HepG2 (cell line): ENCODE data around the gene TBX19. TPM values are rescaled to one million over a fixed set of nuclear protein-coding genes. Genes with fewer than 3 reads are reported as not detected.

Experiments
- ATAC-seq: fragments of 200-7000 bp; cut with Tn5 transposase; 3 replicates; pipeline ENCODE4 v1.9.1; 2020; ENCODE audit warnings: mild to moderate bottlenecking, moderate library complexity
- BruUV-seq: library from RNA; stranded (reverse); fragments of 400-500 nt; replicated peaks from 2 replicates; lab custom pipeline; 2021; lab: Mats Ljungman, UMichigan
- CTCF ChIA-PET: fragments of 300-600 bp; formaldehyde crosslinking; extraction: SDS; loops from one replicate; lab custom pipeline; 2021; ENCODE audit warnings: low total read pairs, inconsistent platforms, low intra/inter-chr PET ratio; lab: Yijun Ruan, JAX
- POLR2A ChIA-PET: fragments of 350-600 bp; sonication (Branson Sonifier 250); formaldehyde crosslinking; loops from one replicate; lab custom pipeline; 2020; ENCODE audit warnings: antibody characterized with exemption, inconsistent platforms; lab: Yijun Ruan, JAX
- DNase-seq: peaks from one replicate; pipeline ENCODE4 v3.0.0-alpha.2; 2015; ENCODE audit warnings: low spot score
- FAIRE-seq: peaks from 3 replicates; lab custom pipeline; 2011; peaks lifted over from hg19 to GRCh38; lab: Jason Lieb, UNC
- H2AFZ ChIP-seq: one replicate; pipeline ENCODE4 v1.6.1; 2011; ENCODE audit warnings: low read length, inconsistent platforms
- H3K27ac ChIP-seq: fragments of 300-600 bp; 3 replicates; pipeline ENCODE4 v1.8.0; 2011; ENCODE audit warnings: mixed run types, mild to moderate bottlenecking, mixed read lengths, low read length, inconsistent platforms; ENCODE audit not compliant: insufficient read depth; ENCODE audit errors: extremely low read length
- H3K27me3 ChIP-seq, 2 experiments: fragments of 200-600 bp in 1 of 2; 2 replicates in 1 of 2; 3 replicates in 1 of 2; pipeline versions ENCODE4 v1.6.0 to v1.8.0; 2011; ENCODE audit warnings: low read length in 2 of 2, mild to moderate bottlenecking in 2 of 2, moderate library complexity in 2 of 2, inconsistent platforms in 1 of 2; ENCODE audit not compliant: insufficient read depth in 2 of 2, control insufficient read depth in 1 of 2
- H3K36me3 ChIP-seq, 2 experiments: fragments of 200-600 bp in 1 of 2; replicated peaks in 1 of 2; 2 replicates in 1 of 2; 3 replicates in 1 of 2; pipeline versions ENCODE4 v1.5.1 to v1.8.0; 2011; ENCODE audit warnings: low read length in 2 of 2, inconsistent platforms in 1 of 2; ENCODE audit not compliant: insufficient read depth in 2 of 2, control insufficient read depth in 1 of 2
- H3K4me1 ChIP-seq: 2 replicates; pipeline ENCODE4 v1.5.1; 2012; ENCODE audit warnings: low read length, inconsistent platforms; ENCODE audit not compliant: insufficient read depth
- H3K4me2 ChIP-seq: 2 replicates; pipeline ENCODE4 v1.6.0; 2011; ENCODE audit warnings: low read depth, low read length, inconsistent platforms
- H3K4me3 ChIP-seq, 3 experiments: fragments of 200-600 bp in 1 of 3; sonication (generic), shearing (Covaris generic) in 1 of 3; replicated peaks in 1 of 3; 2 replicates each; pipeline ENCODE4 v1.5.1; 2011 to 2016; ENCODE audit warnings: low read length in 3 of 3, inconsistent platforms in 2 of 3, low read depth in 2 of 3, mild to moderate bottlenecking in 2 of 3, control low read depth in 1 of 3, mixed read lengths in 1 of 3; ENCODE audit not compliant: insufficient read depth in 1 of 3
- H3K79me2 ChIP-seq: one replicate; pipeline ENCODE4 v1.6.1; 2011; ENCODE audit warnings: low read length, inconsistent platforms; ENCODE audit not compliant: insufficient read depth
- H3K9ac ChIP-seq: 2 replicates; pipeline ENCODE4 v1.6.0; 2011; ENCODE audit warnings: mild to moderate bottlenecking, low read depth, low read length, inconsistent platforms; ENCODE audit not compliant: insufficient read depth
- H3K9me3 ChIP-seq: 2 replicates; pipeline ENCODE4 v1.5.1; 2012; ENCODE audit warnings: mild to moderate bottlenecking, low read length
- H4K20me1 ChIP-seq: 2 replicates; pipeline ENCODE4 v1.6.0; 2011; ENCODE audit warnings: inconsistent platforms, mild to moderate bottlenecking, low read length, moderate library complexity; ENCODE audit not compliant: insufficient read depth
- AFF4 ChIP-seq: sonication (generic); formaldehyde crosslinking; IDR thresholded peaks from 2 replicates; pipeline ENCODE4 v1.4.0; 2020; ENCODE audit warnings: missing genetic modification reagents
- FOXP4 ChIP-seq: sonication (generic); formaldehyde crosslinking; IDR thresholded peaks from 2 replicates; pipeline ENCODE4 v1.4.0; 2020; ENCODE audit warnings: missing genetic modification reagents
- JUN ChIP-seq: sonication (generic); formaldehyde crosslinking; IDR thresholded peaks from 2 replicates; pipeline ENCODE4 v1.4.0; 2020; ENCODE audit warnings: mild to moderate bottlenecking, missing genetic modification reagents
- KLF9 ChIP-seq: IDR thresholded peaks from 2 replicates; pipeline ENCODE4 v1.6.1; 2016; ENCODE audit warnings: low read depth
- MAF1 ChIP-seq: sonication (generic); formaldehyde crosslinking; IDR thresholded peaks from 2 replicates; pipeline ENCODE4 v1.5.0; 2020; ENCODE audit warnings: missing genetic modification reagents, borderline replicate concordance
- MXD1 ChIP-seq: sonication (generic); formaldehyde crosslinking; IDR thresholded peaks from 2 replicates; pipeline ENCODE4 v1.4.0; 2020; ENCODE audit warnings: mild to moderate bottlenecking, missing genetic modification reagents
- MXD4 ChIP-seq: IDR thresholded peaks from 2 replicates; pipeline ENCODE4 v1.6.1; 2016; ENCODE audit warnings: mild to moderate bottlenecking, missing biosample characterization, missing genetic modification reagents
- PITX1 ChIP-seq: sonication (generic); formaldehyde crosslinking; IDR thresholded peaks from 2 replicates; pipeline ENCODE4 v1.5.1; 2020; ENCODE audit warnings: mild to moderate bottlenecking, missing genetic modification reagents
- THYN1 ChIP-seq: sonication (generic); formaldehyde crosslinking; IDR thresholded peaks from 2 replicates; pipeline ENCODE4 v1.8.1; 2023; ENCODE audit warnings: low read depth, mild to moderate bottlenecking, moderate library complexity, missing genetic modification reagents, borderline replicate concordance
- WIZ ChIP-seq: sonication (generic); formaldehyde crosslinking; IDR thresholded peaks from 2 replicates; pipeline ENCODE4 v1.5.1; 2020; ENCODE audit warnings: mild to moderate bottlenecking, missing genetic modification reagents
- XBP1 ChIP-seq: sonication (generic); formaldehyde crosslinking; IDR thresholded peaks from 2 replicates; pipeline ENCODE4 v1.5.0; 2020; ENCODE audit warnings: missing genetic modification reagents
- YY1 ChIP-seq: IDR thresholded peaks from 2 replicates; pipeline ENCODE4 v1.6.1; 2011; ENCODE audit warnings: low read length, low read depth, moderate library complexity, mild to moderate bottlenecking; ENCODE audit not compliant: insufficient read depth, insufficient replicate concordance
- ZNF747 ChIP-seq: sonication (generic); formaldehyde crosslinking; IDR thresholded peaks from 2 replicates; pipeline ENCODE4 v1.8.1; 2023; ENCODE audit warnings: missing genetic modification reagents, mild to moderate bottlenecking, borderline replicate concordance
- ZNF776 ChIP-seq: sonication (generic); formaldehyde crosslinking; IDR thresholded peaks from 2 replicates; pipeline ENCODE4 v1.4.0; 2020; ENCODE audit warnings: mild to moderate bottlenecking, missing genetic modification reagents
- WGBS: methylation state at CpG from one replicate; pipeline ENCODE4 v1.1.6; 2017; ENCODE audit warnings: low lambda C conversion rate; 5-methylcytosine and 5-hydroxymethylcytosine counted together
- in situ Hi-C: cut with HindIII; loops from 2 replicates; pipeline ENCODE4 v1.10.0; 2017; ENCODE audit warnings: low pct_unique_long_range_greater_than_20kb; ENCODE audit not compliant: extremely low pct_ligation_motif_present
- intact Hi-C: fragments of 100-400 bp; cut with micrococcal nuclease; formaldehyde crosslinking; loops from one replicate; pipeline ENCODE4 v1.10.0; 2022; ENCODE audit not compliant: unreplicated experiment
- polyA plus RNA-seq, 8 experiments: library from polyadenylated mRNA; depleted of rRNA in 3 of 8; stranded (reverse) in 7 of 8; unstranded in 1 of 8; fragments of >200 nt; fragmentation: Illumina TruSeq in 4 of 8; extraction: Trizol in 4 of 8; gene quantifications; 2 replicates each; pipeline versions ENCODE4 v1.2.1 to v1.2.3, GENCODE V29; 2011 to 2016; ENCODE audit warnings: low read depth in 4 of 8, missing spikeins in 1 of 8, mixed read lengths in 1 of 8; ENCODE audit not compliant: insufficient read depth in 1 of 8
- total RNA-seq, 5 experiments: library from RNA; depleted of rRNA; stranded (reverse); fragments of >200 nt; fragmentation: Illumina TruSeq; extraction: Trizol; gene quantifications; 2 replicates each; pipeline ENCODE4 v1.2.3, GENCODE V29; 2016; ENCODE audit warnings: low read depth in 1 of 5

The TBX19 gene
- total and polyA plus RNA-seq, 2 of the 13 experiments (the other 11 are each of a cell fraction or from before 2014, with no cell fraction given): 0.31 to 1.4 TPM

- TF ChIP-seq AFF4 (CRISPR knock-in tag) (no peak), THYN1 (CRISPR knock-in tag) (no peak), MAF1 (CRISPR knock-in tag) (no peak), ZNF747 (CRISPR knock-in tag) (no peak)
Measured at GRCh38 chr1:168360151-168361021, 79.7 kb downstream of the TBX19 start (continued).

- ATAC-seq (no peak), DNase-seq (no peak), FAIRE-seq (no peak)
- in situ Hi-C loops (no loop called here), intact Hi-C loops (no loop called here)
- Histone ChIP-seq H3K36me3 (no peaks in the 10 kb centered on the region), H3K27ac (no peak overlapping the region), H3K4me2 (no peak overlapping the region), H4K20me1 (peaks cover 4% of the 10 kb centered on the region; the same call in 1 of the 2 replicates), H3K9ac (no peak overlapping the region), H3K4me3 (no peak overlapping the region), H3K27me3 (no peaks in the 10 kb centered on the region), H3K4me1 (peaks cover 40% of the 10 kb centered on the region), H3K79me2 (peaks cover 73% of the 10 kb centered on the region), H2AFZ (no peak overlapping the region), H3K9me3 (no peaks in the 10 kb centered on the region)
- no TSS peak for BruUV-seq
- 81% methylated on average over 2 of the region's 2 CpGs for WGBS
- CTCF ChIA-PET: no interaction called here
- POLR2A ChIA-PET: no interaction called here
- TF ChIP-seq JUN: no peak
- no peak for TF ChIP-seq KLF9 (CRISPR knock-in tag)
- TF ChIP-seq PITX1 (CRISPR knock-in tag): no peak
- no peak for TF ChIP-seq MXD4 (CRISPR knock-in tag)
- no peak for TF ChIP-seq ZNF776
- no peak for TF ChIP-seq FOXP4 (CRISPR knock-in tag)
- no peak for TF ChIP-seq MXD1
- no peak for TF ChIP-seq XBP1 (CRISPR knock-in tag)
- TF ChIP-seq WIZ: no peak
- TF ChIP-seq YY1: no peak
Measured at GRCh38 chr1:168361252-168361651, 80.6 kb downstream of the TBX19 start.
